HCT116 (cell line): ENCODE measurements around the gene MOB3A. TPM values are rescaled to one million over a fixed set of nuclear protein-coding genes. Genes with fewer than 3 reads are reported as not detected.

ENCODE experiments used
- ATAC-seq: fragments of 200-7000 bp; cut with Tn5 transposase; 2 replicates; pipeline ENCODE4 v1.9.1; 2020; ENCODE audit warnings: mild to moderate bottlenecking, moderate library complexity
- BruUV-seq: library from RNA; stranded (reverse); fragments of 400-500 nt; replicated peaks from 2 replicates; lab custom pipeline; 2021; lab: Mats Ljungman, UMichigan
- CTCF ChIA-PET: fragments of 300-600 bp; sonication (Branson Sonifier 250); formaldehyde crosslinking; loops from one replicate; lab custom pipeline; 2021; ENCODE audit warnings: antibody characterized with exemption; lab: Charles Lee
- POLR2A ChIA-PET: fragments of 300-600, 350-600 bp; sonication (Branson Sonifier 250); formaldehyde crosslinking; loops from one replicate; lab custom pipeline; 2021; ENCODE audit warnings: antibody characterized with exemption; lab: Charles Lee
- RAD21 ChIA-PET, 2 experiments: fragments of 300-600 bp; sonication (Branson Sonifier 250); formaldehyde crosslinking; loops; one replicate each; lab custom pipeline; 2023; ENCODE audit warnings: low total read pairs in 2 of 2; ENCODE audit not compliant: uncharacterized antibody in 2 of 2, unreplicated experiment in 2 of 2, low non-redundant PET in 1 of 2; lab: Charles Lee
- DNase-seq: peaks from one replicate; pipeline ENCODE4 v3.0.0-alpha.2; 2010; ENCODE audit warnings: low read depth, low spot score
- H2AFZ ChIP-seq: fragments of 200-600 bp; shearing (Covaris generic), sonication (generic); 2 replicates; pipeline ENCODE4 v1.6.1; 2017; ENCODE audit warnings: low read depth, mixed run types, mixed read lengths, antibody characterized with exemption, low read length; ENCODE audit not compliant: poor library complexity, severe bottlenecking
- H3K27ac ChIP-seq: 2 replicates; pipeline ENCODE4 v1.5.1; 2012; ENCODE audit warnings: low read depth, low read length
- H3K27me3 ChIP-seq: fragments of 200-600 bp; sonication (generic); 2 replicates; pipeline ENCODE4 v1.6.1; 2016; ENCODE audit warnings: mixed run types, low read length, mixed read lengths; ENCODE audit not compliant: insufficient read depth
- H3K36me3 ChIP-seq, 2 experiments: fragments of 200-500 bp in 1 of 2; fragments of 200-600 bp in 1 of 2; sonication (Bioruptor generic) in 1 of 2; sonication (generic) in 1 of 2; 2 replicates each; pipeline versions ENCODE4 v1.5.1 to v1.6.1; 2014 to 2016; ENCODE audit warnings: low read length in 2 of 2, inconsistent platforms in 1 of 2, mixed read lengths in 1 of 2, mixed run types in 1 of 2; ENCODE audit not compliant: insufficient read depth in 2 of 2, control insufficient read depth in 1 of 2
- H3K4me1 ChIP-seq, 2 experiments: fragments of 200-600 bp in 1 of 2; sonication (generic) in 1 of 2; 2 replicates each; pipeline versions ENCODE4 v1.5.1 to v1.6.1; 2012 to 2017; ENCODE audit warnings: low read length in 2 of 2, inconsistent platforms in 1 of 2, mild to moderate bottlenecking in 1 of 2, mixed read lengths in 1 of 2, mixed run types in 1 of 2, moderate library complexity in 1 of 2; ENCODE audit not compliant: insufficient read depth in 2 of 2, control insufficient read depth in 1 of 2
- H3K4me2 ChIP-seq: fragments of 200-600 bp; sonication (generic); 2 replicates; pipeline ENCODE4 v1.6.1; 2017; ENCODE audit warnings: mixed run types, low read length, mixed read lengths
- H3K4me3 ChIP-seq, 2 experiments: fragments of 200-600 bp in 1 of 2; sonication (generic) in 1 of 2; replicated peaks in 1 of 2; 2 replicates each; pipeline ENCODE4 v1.5.1; 2011 to 2016; ENCODE audit warnings: low read length in 2 of 2, control low read depth in 1 of 2, low read depth in 1 of 2, mild to moderate bottlenecking in 1 of 2, mixed read lengths in 1 of 2, mixed run types in 1 of 2
- H3K79me2 ChIP-seq: fragments of 200-600 bp; sonication (generic); 2 replicates; pipeline ENCODE4 v1.6.1; 2017; ENCODE audit warnings: mild to moderate bottlenecking, mixed run types, low read length, moderate library complexity, mixed read lengths; ENCODE audit not compliant: insufficient read depth
- H3K9ac ChIP-seq: fragments of 200-600 bp; sonication (generic); 2 replicates; pipeline ENCODE4 v1.6.1; 2016; ENCODE audit warnings: low read length, mixed read lengths
- H3K9me2 ChIP-seq: fragments of 200-600 bp; sonication (generic), shearing (Covaris generic); 2 replicates; pipeline ENCODE4 v1.6.1; 2017; ENCODE audit warnings: mixed run types, mild to moderate bottlenecking, moderate library complexity; ENCODE audit not compliant: insufficient read depth
- H3K9me3 ChIP-seq, 2 experiments: fragments of 200-500 bp in 1 of 2; fragments of 200-600 bp in 1 of 2; sonication (Bioruptor generic) in 1 of 2; sonication (generic) in 1 of 2; 2 replicates each; pipeline ENCODE4 v1.6.1; 2014 to 2017; ENCODE audit warnings: low read length in 2 of 2, mixed read lengths in 2 of 2, inconsistent platforms in 1 of 2, low read depth in 1 of 2, mild to moderate bottlenecking in 1 of 2, mixed run types in 1 of 2, moderate library complexity in 1 of 2; ENCODE audit not compliant: control insufficient read depth in 1 of 2, insufficient read depth in 1 of 2
- H4K20me1 ChIP-seq: fragments of 200-600 bp; sonication (generic), shearing (Covaris generic); 2 replicates; pipeline ENCODE4 v1.6.1; 2017; ENCODE audit warnings: mixed run types, mild to moderate bottlenecking, moderate library complexity; ENCODE audit not compliant: insufficient read depth
- CEBPB ChIP-seq: IDR thresholded peaks from 2 replicates; pipeline ENCODE4 v1.6.1; 2012; ENCODE audit warnings: low read depth
- CTCF ChIP-seq, 3 experiments: fragments of 200-600 bp in 1 of 3; sonication (generic) in 1 of 3; IDR thresholded peaks in 2 of 3; conservative IDR thresholded peaks in 1 of 3; 2 replicates each; pipeline ENCODE4 v1.5.1; 2012 to 2017; ENCODE audit warnings: low read depth in 2 of 3, low read length in 2 of 3, antibody characterized with exemption in 1 of 3, borderline replicate concordance in 1 of 3, control low read depth in 1 of 3, mild to moderate bottlenecking in 1 of 3, mixed read lengths in 1 of 3, mixed run types in 1 of 3, moderate library complexity in 1 of 3; ENCODE audit not compliant: insufficient read depth in 1 of 3
- EGR1 ChIP-seq: IDR thresholded peaks from 2 replicates; pipeline ENCODE4 v1.6.1; 2012; ENCODE audit warnings: low read depth
- ELF1 ChIP-seq: IDR thresholded peaks from 2 replicates; pipeline ENCODE4 v1.6.1; 2012; ENCODE audit warnings: low read depth, borderline replicate concordance
- EZH2 ChIP-seq: fragments of 200-600 bp; sonication (generic); IDR thresholded peaks from 2 replicates; pipeline ENCODE4 v1.6.1; 2017; ENCODE audit warnings: antibody characterized with exemption, mixed run types
- FOSL1 ChIP-seq: IDR thresholded peaks from 2 replicates; pipeline ENCODE4 v1.6.1; 2012; ENCODE audit warnings: low read depth
- JUND ChIP-seq: IDR thresholded peaks from 2 replicates; pipeline ENCODE4 v1.6.1; 2012
- MAX ChIP-seq: IDR thresholded peaks from 2 replicates; pipeline ENCODE4 v1.6.1; 2012
- POLR2A ChIP-seq: IDR thresholded peaks from 2 replicates; pipeline ENCODE4 v1.7.0; 2011; ENCODE audit warnings: borderline replicate concordance; ENCODE audit not compliant: insufficient read depth, insufficient read length; ENCODE audit errors: extremely low read depth
- POLR2AphosphoS5 ChIP-seq: IDR thresholded peaks from 2 replicates; pipeline ENCODE4 v1.6.1; 2011; ENCODE audit warnings: mild to moderate bottlenecking, low read depth, low read length, moderate library complexity
- RAD21 ChIP-seq: IDR thresholded peaks from 2 replicates; pipeline ENCODE4 v1.6.1; 2012; ENCODE audit warnings: low read depth, mild to moderate bottlenecking
- REST ChIP-seq: IDR thresholded peaks from 2 replicates; pipeline ENCODE4 v1.6.1; 2012; ENCODE audit warnings: low read depth
- SIN3A ChIP-seq: IDR thresholded peaks from 2 replicates; pipeline ENCODE4 v1.6.1; 2012; ENCODE audit warnings: low read depth
- SP1 ChIP-seq: IDR thresholded peaks from 2 replicates; pipeline ENCODE4 v1.6.1; 2012; ENCODE audit warnings: low read depth
- SRF ChIP-seq: IDR thresholded peaks from 2 replicates; pipeline ENCODE4 v1.6.1; 2012; ENCODE audit warnings: low read depth
- TCF7L2 ChIP-seq: IDR thresholded peaks from 2 replicates; pipeline ENCODE4 v1.7.0; 2011; ENCODE audit warnings: borderline replicate concordance, inconsistent platforms; ENCODE audit not compliant: insufficient read depth, insufficient read length; ENCODE audit errors: extremely low read depth
- YY1 ChIP-seq: IDR thresholded peaks from 2 replicates; pipeline ENCODE4 v1.6.1; 2011; ENCODE audit warnings: low read length, low read depth, moderate library complexity, mild to moderate bottlenecking; ENCODE audit not compliant: insufficient replicate concordance; ENCODE audit errors: extremely low read depth
- ZFX ChIP-seq: fragments of 450-650 bp; IDR thresholded peaks from 2 replicates; pipeline ENCODE4 v1.6.1; 2017
- ZNF274 ChIP-seq: fragments of 200-500 bp; sonication (Bioruptor generic); IDR thresholded peaks from 2 replicates; pipeline ENCODE4 v1.6.1; 2014; ENCODE audit warnings: mild to moderate bottlenecking, low read depth, low read length, inconsistent platforms
- intact Hi-C: fragments of 100-400 bp; cut with micrococcal nuclease; formaldehyde crosslinking; loops from 2 replicates; pipeline ENCODE4 v1.10.0; 2022
- total RNA-seq: library from RNA; stranded (reverse); gene quantifications from one replicate; pipeline ENCODE4 v1.2.1, GENCODE V29; 2021; ENCODE audit not compliant: unreplicated experiment
- TF ChIP-seq, protein P1 (sequence below): IDR thresholded peaks from 2 replicates; pipeline ENCODE4 v1.6.1; 2012

The MOB3A gene
- total RNA-seq, 1 experiment from 2014 or later, result 32.1 TPM

GRCh38 chr19:2079076-2079864, 16.9 kb downstream of the MOB3A start:
- Histone ChIP-seq H3K4me3 (no peak overlapping the region), H4K20me1 (no peaks in the 10 kb centered on the region), H3K27me3 (no peaks in the 10 kb centered on the region), H3K36me3 (peaks cover 3 to 4% of the 10 kb centered on the region in 2 experiments; a peak in 2 of 4 replicates), H3K9me3 (no peaks in the 10 kb centered on the region), H3K9me2 (no peaks in the 10 kb centered on the region), H3K27ac (no peak overlapping the region), H3K4me1 (peaks cover 3 to 13% of the 10 kb centered on the region in 2 experiments; a peak in 2 of 4 replicates), H3K9ac (no peak overlapping the region), H2AFZ (no peak overlapping the region), H3K4me2 (no peak overlapping the region), H3K79me2 (no peaks in the 10 kb centered on the region)
- ATAC-seq, result no peak
- BruUV-seq, result no TSS peak
- CTCF ChIA-PET, result no interaction called here
- RAD21 ChIA-PET, result no interaction called here
- TF ChIP-seq POLR2A (no peak), SIN3A (no peak), MAX (no peak), FOSL1 (no peak), POLR2AphosphoS5 (no peak), EZH2 (no peak), ELF1 (no peak), ZNF274 (no peak), JUND (no peak), CTCF (IDR thresholded peaks at IDR 0.05 in 2 of 3, conservative IDR thresholded peaks at IDR 0.05 in 1 of 3; ENCODE audit: borderline replicate concordance in 1 of 3, insufficient read depth in 1 of 3, low read depth in 2 of 3, low read length in 2 of 3) (no peak), CEBPB (no peak), ZFX (no peak), RAD21 (no peak), SP1 (no peak), YY1 (no peak), SRF (no peak), TCF7L2 (no peak), EGR1 (no peak), REST (no peak)
- TF ChIP-seq, protein P1, sequence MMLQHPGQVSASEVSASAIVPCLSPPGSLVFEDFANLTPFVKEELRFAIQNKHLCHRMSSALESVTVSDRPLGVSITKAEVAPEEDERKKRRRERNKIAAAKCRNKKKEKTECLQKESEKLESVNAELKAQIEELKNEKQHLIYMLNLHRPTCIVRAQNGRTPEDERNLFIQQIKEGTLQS, result no peak
- POLR2A ChIA-PET, result no interaction called here
- DNase-seq, result no peak
- intact Hi-C loops, result no loop called here
